GM12872 (cell line): ENCODE results near the gene DUSP2.

Experiments used
- CTCF ChIP-seq: IDR thresholded peaks from 3 replicates; pipeline ENCODE4 v1.5.1; 2011; ENCODE audit warnings: low read depth, mild to moderate bottlenecking, low read length, moderate library complexity; ENCODE audit not compliant: insufficient read depth

DUSP2 gene

GRCh38 chr2:96148410-96149217, 3.4 kb upstream of the DUSP2 start:
- TF ChIP-seq CTCF = no peak

GRCh38 chr2:96147593-96148201, 2.5 kb upstream of the DUSP2 start:
- no peak for TF ChIP-seq CTCF

GRCh38 chr2:96146881-96147592, 1.8 kb upstream of the DUSP2 start:
- no peak for TF ChIP-seq CTCF

GRCh38 chr2:96146153-96146880, 1.1 kb upstream of the DUSP2 start:
- TF ChIP-seq CTCF = no peak

- TF ChIP-seq CTCF = no peak
Measured at GRCh38 chr2:96145848-96146152, 560 bp upstream of the DUSP2 start.

GRCh38 chr2:96144481-96145035, 682 bp downstream of the DUSP2 start:
- TF ChIP-seq CTCF = no peak
